ENCODE results near the gene CEACAM1. TPM values are rescaled to one million over a fixed set of nuclear protein-coding genes. Genes with fewer than 3 reads are reported as not detected.

The CEACAM1 gene
- polyA plus RNA-seq, 1 donor from 2014 or later: 0.12 TPM

- Histone ChIP-seq H3K9ac (ENCODE audit: low read length) (no peak overlapping the region), H2AFZ (ENCODE audit: low read depth, low read length) (no peak overlapping the region), H3K27me3 (ENCODE audit: insufficient read depth, low read depth, low read length) (no peaks in the 10 kb centered on the region), H3K27ac (ENCODE audit: low read length) (no peak overlapping the region), H4K20me1 (ENCODE audit: insufficient read depth) (no peaks in the 10 kb centered on the region), H3K79me2 (replicated peaks; ENCODE audit: insufficient read depth, low read length) (no peaks in the 10 kb centered on the region), H3K9me2 (ENCODE audit: insufficient read depth, low read length) (no peaks in the 10 kb centered on the region), H3K9me3 (ENCODE audit: low read length) (no peaks in the 10 kb centered on the region), H3K36me3 (ENCODE audit: insufficient read depth, low read length) (no peaks in the 10 kb centered on the region), H3K4me2 (ENCODE audit: low read length) (no peak overlapping the region), H3K4me3 (ENCODE audit: low read length) (no peak overlapping the region), H3F3A (ENCODE audit: insufficient read depth, low read length, poor library complexity, severe bottlenecking) (no peaks in the 10 kb centered on the region)
- TF ChIP-seq SMC3 (conservative IDR thresholded peaks at IDR 0.05; ENCODE audit: poor library complexity) (no peak), TAF1 (IDR thresholded peaks at IDR 0.05; ENCODE audit: low read depth) (no peak), MXI1 (conservative IDR thresholded peaks at IDR 0.05; ENCODE audit: poor library complexity, severe bottlenecking) (no peak), EZH2 (IDR thresholded peaks at IDR 0.05; ENCODE audit: borderline replicate concordance, insufficient read depth, low read length, poor library complexity, severe bottlenecking) (no peak), POLR2AphosphoS5 (IDR thresholded peaks at IDR 0.05) (no peak), CTCF (IDR thresholded peaks at IDR 0.05; ENCODE audit: poor library complexity, severe bottlenecking) (no peak), EP300 (conservative IDR thresholded peaks at IDR 0.05; ENCODE audit: poor library complexity, severe bottlenecking) (no peak)
Observed at GRCh38 chr19:42516771-42517170, 11.5 kb downstream of the CEACAM1 start.

- Histone ChIP-seq H3K9ac (ENCODE audit: low read length) (no peak overlapping the region), H3K27ac (ENCODE audit: low read length) (no peak overlapping the region), H3K4me3 (ENCODE audit: low read length) (no peak overlapping the region), H4K20me1 (ENCODE audit: insufficient read depth) (no peaks in the 10 kb centered on the region), H3K9me3 (ENCODE audit: low read length) (no peaks in the 10 kb centered on the region), H3F3A (ENCODE audit: insufficient read depth, low read length, poor library complexity, severe bottlenecking) (no peaks in the 10 kb centered on the region), H3K79me2 (replicated peaks; ENCODE audit: insufficient read depth, low read length) (no peaks in the 10 kb centered on the region), H3K27me3 (ENCODE audit: insufficient read depth, low read depth, low read length) (no peaks in the 10 kb centered on the region), H3K36me3 (ENCODE audit: insufficient read depth, low read length) (no peaks in the 10 kb centered on the region), H3K4me2 (ENCODE audit: low read length) (no peak overlapping the region), H3K9me2 (ENCODE audit: insufficient read depth, low read length) (no peaks in the 10 kb centered on the region), H2AFZ (ENCODE audit: low read depth, low read length) (no peak overlapping the region)
- TF ChIP-seq SMC3 (conservative IDR thresholded peaks at IDR 0.05; ENCODE audit: poor library complexity) (no peak), REST (IDR thresholded peaks at IDR 0.05; ENCODE audit: borderline replicate concordance) (no peak), CTCF (IDR thresholded peaks at IDR 0.05; ENCODE audit: poor library complexity, severe bottlenecking) (no peak), TAF1 (IDR thresholded peaks at IDR 0.05; ENCODE audit: low read depth) (no peak), EZH2 (IDR thresholded peaks at IDR 0.05; ENCODE audit: borderline replicate concordance, insufficient read depth, low read length, poor library complexity, severe bottlenecking) (no peak), MXI1 (conservative IDR thresholded peaks at IDR 0.05; ENCODE audit: poor library complexity, severe bottlenecking) (no peak), EP300 (conservative IDR thresholded peaks at IDR 0.05; ENCODE audit: poor library complexity, severe bottlenecking) (no peak)
Observed at GRCh38 chr19:42515241-42515832, 12.9 kb downstream of the CEACAM1 start.
